ENCODE measurements around the gene CEACAM21.

The CEACAM21 gene

DNA sequence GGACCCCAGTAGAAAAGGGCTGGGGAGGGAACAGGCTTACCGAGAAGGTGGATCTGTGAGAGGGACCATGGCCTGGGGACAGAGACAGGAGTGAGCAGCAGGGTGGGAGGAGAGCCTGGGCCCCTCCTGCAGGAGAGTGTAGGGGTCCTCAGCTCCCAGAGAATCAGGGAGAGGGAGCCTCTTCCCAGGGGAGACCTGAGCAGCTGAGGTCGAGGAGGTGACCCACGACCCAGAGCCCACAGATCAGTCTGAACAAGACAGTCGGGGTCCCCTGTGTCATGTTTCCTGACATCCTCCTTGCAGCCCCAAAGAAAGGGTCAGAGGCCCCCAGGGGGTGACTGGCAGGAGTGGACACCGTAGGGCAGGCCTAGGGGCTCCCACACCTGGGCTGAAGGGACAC is 44.2 kb downstream of the CEACAM21 start:
- no peak for DNase-seq

DNA sequence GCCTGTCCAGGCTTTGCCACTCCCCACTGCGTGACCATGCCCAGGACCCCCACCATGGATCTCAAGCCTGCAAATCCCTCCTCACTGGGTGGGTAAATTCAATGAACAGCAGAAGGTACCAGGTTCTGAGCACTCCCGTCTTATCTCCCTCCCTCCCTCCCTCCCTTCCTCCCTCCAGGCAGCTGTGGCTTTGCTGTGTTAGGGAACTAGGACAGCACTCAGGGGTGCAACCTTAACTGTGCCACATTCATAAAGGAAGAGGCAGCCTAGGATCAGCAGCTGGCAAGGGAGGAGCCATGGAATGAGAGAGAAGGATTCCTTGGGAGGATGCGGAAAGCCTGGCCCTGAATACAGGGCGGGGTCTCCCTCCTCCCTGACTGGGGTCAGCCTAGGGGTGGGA is 45.3 kb downstream of the CEACAM21 start:
- no peak for DNase-seq

DNA sequence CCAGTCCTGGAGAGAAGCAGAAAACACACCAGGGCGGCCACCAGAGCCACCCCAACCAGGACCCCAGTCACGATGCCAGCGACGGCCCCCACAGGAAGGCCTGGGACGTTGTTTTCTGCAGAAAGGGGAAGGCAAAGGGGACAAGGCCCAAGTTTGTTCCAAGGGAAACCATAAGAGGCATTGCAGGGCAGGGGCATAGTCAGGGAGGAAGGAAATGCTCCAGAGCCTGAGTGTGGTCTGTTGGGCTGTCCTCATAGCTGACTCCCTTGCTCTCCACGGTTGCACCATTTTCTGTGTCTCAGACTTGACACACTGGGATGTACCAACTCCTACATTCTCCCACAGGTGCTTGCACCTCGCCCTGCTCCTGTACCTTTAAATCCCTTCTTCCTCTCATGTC is 45.7 kb downstream of the CEACAM21 start:
- no peak for DNase-seq

DNA sequence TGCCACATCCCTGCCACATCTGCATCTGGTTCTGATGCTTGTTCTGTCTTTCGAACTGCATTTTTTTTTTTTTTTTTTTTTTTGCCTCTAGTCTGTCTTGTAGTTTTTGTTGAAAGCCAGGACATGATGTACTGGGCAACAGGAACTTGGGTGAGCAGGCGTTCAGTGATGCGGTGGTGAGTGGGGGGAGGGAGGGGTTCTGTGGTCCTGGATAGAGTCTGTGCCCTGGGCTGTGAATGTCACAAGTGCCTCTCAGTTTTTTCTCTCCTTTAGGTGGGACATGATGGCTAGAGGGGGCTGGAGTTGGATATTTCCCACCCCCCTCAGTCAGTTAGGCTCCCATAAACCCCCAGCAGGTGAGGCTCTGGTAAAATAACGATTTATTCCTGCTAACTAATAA is 47.4 kb downstream of the CEACAM21 start:
- DNase-seq = no peak

DNA sequence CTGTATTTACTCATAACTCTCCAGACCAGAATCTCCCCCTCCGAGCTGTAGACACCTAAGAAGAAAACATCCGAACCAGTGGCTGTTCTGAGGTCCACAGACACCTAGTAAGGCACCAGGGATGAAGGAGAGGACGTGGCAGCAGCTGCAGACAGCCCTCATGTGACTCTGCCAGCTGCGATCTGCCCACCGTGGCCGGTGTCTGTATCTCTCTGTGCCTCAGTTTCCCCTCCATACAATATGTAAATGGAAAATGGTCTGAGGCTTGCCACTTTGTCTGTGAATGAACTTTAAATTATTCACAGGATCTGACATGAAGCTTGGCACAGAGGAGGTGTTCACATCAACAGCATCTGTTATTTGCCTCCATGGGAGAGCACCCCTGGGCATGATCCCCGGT is 48.5 kb downstream of the CEACAM21 start:
- DNase-seq = no peak

DNA sequence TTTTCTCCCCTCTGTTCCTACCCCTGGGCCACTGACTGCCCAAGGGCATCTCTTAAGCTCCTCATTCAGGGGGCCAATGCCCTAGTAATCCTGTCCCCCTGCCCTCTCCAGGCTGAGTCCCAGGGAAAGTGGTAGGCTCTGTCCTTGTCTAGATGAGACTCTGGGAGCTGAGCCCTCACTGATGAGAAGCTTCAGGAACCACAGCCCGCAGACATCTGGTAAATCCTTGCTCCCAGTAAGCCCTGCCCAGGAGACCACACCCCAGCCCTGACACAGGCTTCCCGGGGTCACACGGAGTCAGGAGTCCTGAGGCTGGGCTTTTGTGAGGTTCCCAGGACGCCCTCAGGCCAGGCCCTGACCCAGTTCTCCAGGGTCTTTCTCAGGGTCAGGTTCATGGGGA is 49.0 kb downstream of the CEACAM21 start:
- DNase-seq = no peak

DNA sequence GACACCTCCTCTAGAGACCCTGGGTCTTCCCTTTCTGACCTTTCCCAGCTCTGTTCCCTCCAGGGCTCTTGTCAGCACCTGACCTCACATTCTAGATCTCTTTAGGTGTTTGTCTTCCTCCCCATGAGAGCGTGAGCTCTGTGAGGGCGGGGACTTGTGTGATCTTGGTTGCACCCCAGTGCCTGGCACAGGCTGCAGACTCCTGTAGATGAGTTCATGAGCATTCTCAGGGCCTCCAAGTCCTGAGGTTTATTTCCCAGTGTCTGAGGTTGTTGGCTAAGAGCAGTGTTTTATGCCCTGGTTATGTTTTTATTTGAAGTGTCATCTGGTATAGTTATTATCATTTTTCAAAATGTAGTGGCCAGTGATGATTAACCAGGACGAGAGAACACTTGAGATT is 50.3 kb downstream of the CEACAM21 start:
- DNase-seq = no peak

DNA sequence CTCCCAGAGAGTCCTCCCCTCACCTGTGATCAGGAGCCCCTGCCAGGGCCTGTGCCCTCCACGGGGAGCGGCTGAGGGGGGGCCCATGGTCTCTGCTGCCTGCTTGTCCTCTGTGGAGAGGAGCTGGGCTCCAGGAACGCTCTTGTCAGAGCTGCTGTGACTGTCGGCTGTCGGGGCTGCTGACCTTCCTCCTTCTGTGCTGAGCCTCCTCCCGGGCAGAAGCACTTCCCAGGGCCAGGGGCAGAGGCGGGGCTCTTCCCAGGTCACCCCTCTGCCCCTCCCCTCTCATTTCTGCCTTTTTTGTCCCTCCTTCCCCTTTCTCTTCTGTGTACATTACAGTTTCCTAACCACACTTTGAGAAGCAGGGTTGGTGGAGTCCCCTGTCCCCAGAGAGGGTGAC is 50.9 kb downstream of the CEACAM21 start, which contains the start of gene CEACAM4:
CEACAM4 (minus strand) TSS at position 198 of the 400 bp plus-strand sequence; CDS start at position 87, 111 bp downstream.
- DNase-seq = no peak

DNA sequence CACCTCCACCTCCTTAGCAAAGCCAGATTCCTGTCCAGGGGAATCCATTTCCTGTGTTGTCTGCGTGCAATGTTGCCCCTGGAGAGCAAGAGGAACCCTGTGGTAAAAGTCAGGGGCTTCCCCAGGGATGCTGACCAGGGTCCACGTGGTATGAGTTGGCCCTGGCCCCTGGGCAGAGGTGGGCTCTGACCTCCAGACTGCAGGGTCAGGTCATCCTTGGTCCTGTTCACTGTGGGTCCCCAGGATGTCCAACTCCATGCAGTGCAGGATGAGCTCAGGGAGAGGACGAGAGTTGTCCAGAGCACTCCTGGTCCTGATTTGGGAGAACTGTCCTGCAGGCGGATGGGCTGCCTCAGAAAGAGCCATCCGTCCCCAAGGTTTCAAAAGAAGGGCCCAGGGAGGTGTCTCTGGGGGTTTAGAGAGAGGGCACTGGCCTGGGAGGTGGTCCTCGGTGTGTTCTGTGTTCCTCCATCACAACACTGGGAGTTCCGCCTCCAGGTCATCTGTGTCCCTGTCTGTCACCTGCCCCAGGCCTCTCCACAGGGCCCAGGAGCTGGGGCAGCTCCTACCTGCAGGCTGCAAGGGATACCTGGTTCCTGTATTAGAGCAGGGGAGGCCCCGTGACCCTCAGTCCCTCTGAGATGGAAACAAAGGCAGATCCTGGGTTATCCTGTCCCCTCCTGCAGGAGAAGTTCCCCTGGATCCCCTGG is 52.2 kb downstream of the CEACAM21 start:
- DNase-seq = no peak
